Airway epithelial cell (primary cell): ENCODE results near the gene PRPF18. TPM values are rescaled to one million over a fixed set of nuclear protein-coding genes. Genes with fewer than 3 reads are reported as not detected.

Experiments
- total RNA-seq: library from RNA; depleted of rRNA; stranded (reverse); fragments of >200 nt; gene quantifications from 2 replicates; pipeline ENCODE4 v1.2.3, GENCODE V29; 2015

Gene PRPF18
- 20.2 and 20.5 TPM in 2 replicates for total RNA-seq

GRCh38 chr10:13586676-13587355, at the start of gene PRPF18:
PRPF18 (plus strand) TSS chr10:13586965; CDS start chr10:13587087, 122 bp downstream.

Other genes with a start within 250 kb of the PRPF18 start
- gene SEPHS1, start 238.7 kb upstream of the PRPF18 start, total RNA-seq, result 23.4 and 38.8 TPM in 2 replicates
- gene BEND7, start 58.0 kb upstream of the PRPF18 start, total RNA-seq, result 2.6 and 3.2 TPM in 2 replicates